OCI-LY1 (cell line): ENCODE data around the gene SH3GL2.
A peak's percentile ranks its signal among the peaks of the same experiment; 100 is the strongest.

ENCODE experiments used
- H2AFZ ChIP-seq: fragments of 200-600 bp; sonication (generic), shearing (Covaris generic); 2 replicates; pipeline ENCODE4 v1.6.0; 2014; ENCODE audit warnings: antibody characterized with exemption, mild to moderate bottlenecking, low read length
- H3F3A ChIP-seq: fragments of 200-600 bp; sonication (generic), shearing (Covaris generic); 2 replicates; pipeline ENCODE4 v1.6.0; 2014; ENCODE audit warnings: mild to moderate bottlenecking, antibody characterized with exemption, low read length, moderate library complexity; ENCODE audit not compliant: insufficient read depth
- H3K27ac ChIP-seq: fragments of 200-600 bp; sonication (generic); 2 replicates; pipeline ENCODE4 v1.5.1; 2014; ENCODE audit warnings: low read length, mixed run types, mild to moderate bottlenecking, low read depth; ENCODE audit not compliant: poor library complexity, severe bottlenecking
- H3K27me3 ChIP-seq: fragments of 200-600 bp; sonication (generic); 2 replicates; pipeline ENCODE4 v1.6.0; 2014; ENCODE audit warnings: antibody characterized with exemption, mild to moderate bottlenecking, low read length, moderate library complexity; ENCODE audit not compliant: insufficient read depth
- H3K36me3 ChIP-seq: fragments of 200-600 bp; sonication (generic); 2 replicates; pipeline ENCODE4 v1.6.1; 2014; ENCODE audit warnings: mild to moderate bottlenecking, antibody characterized with exemption, low read length, moderate library complexity, mixed read lengths; ENCODE audit not compliant: insufficient read depth
- H3K4me1 ChIP-seq: fragments of 200-600 bp; sonication (generic); 2 replicates; pipeline ENCODE4 v1.5.1; 2014; ENCODE audit warnings: mild to moderate bottlenecking, low read length, moderate library complexity; ENCODE audit not compliant: insufficient read depth, severe bottlenecking
- H3K4me2 ChIP-seq: fragments of 200-600 bp; sonication (generic), shearing (Covaris generic); 2 replicates; pipeline ENCODE4 v1.6.1; 2014; ENCODE audit warnings: low read length
- H3K4me3 ChIP-seq: fragments of 200-600 bp; sonication (generic); 2 replicates; pipeline ENCODE4 v1.5.1; 2014; ENCODE audit warnings: low read length, low read depth, mild to moderate bottlenecking, mixed read lengths; ENCODE audit not compliant: poor library complexity, severe bottlenecking
- H3K79me2 ChIP-seq: fragments of 200-600 bp; shearing (Covaris generic); 2 replicates; pipeline ENCODE4 v1.6.1; 2016; ENCODE audit warnings: mixed run types, low read length, mixed read lengths; ENCODE audit not compliant: insufficient read depth
- H3K9ac ChIP-seq: fragments of 200-600 bp; sonication (generic), shearing (Covaris generic); 2 replicates; pipeline ENCODE4 v1.6.1; 2014; ENCODE audit warnings: mild to moderate bottlenecking, low read length, mixed read lengths
- H3K9me2 ChIP-seq: fragments of 200-600 bp; sonication (generic), shearing (Covaris generic); 2 replicates; pipeline ENCODE4 v1.6.1; 2014; ENCODE audit warnings: low read depth, mild to moderate bottlenecking, low read length, mixed read lengths
- H3K9me3 ChIP-seq: fragments of 200-600 bp; shearing (Covaris generic); 2 replicates; pipeline ENCODE4 v1.6.1; 2014; ENCODE audit warnings: low read length, mixed read lengths
- H4K20me1 ChIP-seq: fragments of 200-600 bp; sonication (generic), shearing (Covaris generic); 2 replicates; pipeline ENCODE4 v1.6.0; 2016; ENCODE audit warnings: mild to moderate bottlenecking, low read length; ENCODE audit not compliant: insufficient read depth
- EZH2 ChIP-seq: fragments of 200-600 bp; sonication (generic), shearing (Covaris generic); IDR thresholded peaks from 2 replicates; pipeline ENCODE4 v1.8.0; 2017; ENCODE audit warnings: borderline replicate concordance, mixed run types, mild to moderate bottlenecking, antibody characterized with exemption, low read length, moderate library complexity, mixed read lengths
- TF ChIP-seq, protein P1 (sequence below): fragments of 200-600 bp; sonication (generic), shearing (Covaris generic); IDR thresholded peaks from 2 replicates; pipeline ENCODE4 v1.5.1; 2017; ENCODE audit warnings: mild to moderate bottlenecking, antibody characterized with exemption, low read length, moderate library complexity, mixed read lengths

The SH3GL2 gene

DNA sequence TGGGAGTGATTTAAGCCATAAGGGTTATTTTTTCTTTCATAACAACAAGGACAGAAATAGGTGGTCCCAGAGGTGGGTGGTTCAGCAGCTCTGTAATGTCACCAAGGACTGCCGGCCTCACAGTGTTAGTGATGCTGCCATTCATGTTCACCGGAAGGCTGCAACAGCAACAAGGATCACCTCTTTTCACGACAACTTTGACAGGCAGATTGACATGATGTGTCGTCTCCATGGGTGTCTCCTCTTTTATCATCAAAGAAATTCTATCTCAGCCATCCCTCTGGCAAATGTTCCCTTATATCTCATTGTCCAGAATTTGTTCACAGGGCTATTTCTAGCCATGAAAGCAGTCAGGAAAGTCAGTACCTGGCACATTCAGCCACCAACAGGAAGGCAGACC, 231.5 kb downstream of the SH3GL2 start:
- no peak overlapping the region for H3K4me2 ChIP-seq
- H4K20me1 ChIP-seq = no peaks in the 10 kb centered on the region
- TF ChIP-seq, protein P1, sequence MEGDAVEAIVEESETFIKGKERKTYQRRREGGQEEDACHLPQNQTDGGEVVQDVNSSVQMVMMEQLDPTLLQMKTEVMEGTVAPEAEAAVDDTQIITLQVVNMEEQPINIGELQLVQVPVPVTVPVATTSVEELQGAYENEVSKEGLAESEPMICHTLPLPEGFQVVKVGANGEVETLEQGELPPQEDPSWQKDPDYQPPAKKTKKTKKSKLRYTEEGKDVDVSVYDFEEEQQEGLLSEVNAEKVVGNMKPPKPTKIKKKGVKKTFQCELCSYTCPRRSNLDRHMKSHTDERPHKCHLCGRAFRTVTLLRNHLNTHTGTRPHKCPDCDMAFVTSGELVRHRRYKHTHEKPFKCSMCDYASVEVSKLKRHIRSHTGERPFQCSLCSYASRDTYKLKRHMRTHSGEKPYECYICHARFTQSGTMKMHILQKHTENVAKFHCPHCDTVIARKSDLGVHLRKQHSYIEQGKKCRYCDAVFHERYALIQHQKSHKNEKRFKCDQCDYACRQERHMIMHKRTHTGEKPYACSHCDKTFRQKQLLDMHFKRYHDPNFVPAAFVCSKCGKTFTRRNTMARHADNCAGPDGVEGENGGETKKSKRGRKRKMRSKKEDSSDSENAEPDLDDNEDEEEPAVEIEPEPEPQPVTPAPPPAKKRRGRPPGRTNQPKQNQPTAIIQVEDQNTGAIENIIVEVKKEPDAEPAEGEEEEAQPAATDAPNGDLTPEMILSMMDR = no peak
- TF ChIP-seq EZH2 = no peak
- no peaks in the 10 kb centered on the region for H3K4me1 ChIP-seq
- H3K79me2 ChIP-seq = no peaks in the 10 kb centered on the region
- H3K27ac ChIP-seq = no peak overlapping the region
- H2AFZ ChIP-seq = no peak overlapping the region
- H3K4me3 ChIP-seq = no peak overlapping the region
- no peaks in the 10 kb centered on the region for H3K9me3 ChIP-seq
- no peaks in the 10 kb centered on the region for H3K9me2 ChIP-seq
- H3K9ac ChIP-seq = no peak overlapping the region
- no peaks in the 10 kb centered on the region for H3F3A ChIP-seq
- H3K27me3 ChIP-seq = no peaks in the 10 kb centered on the region
- no peaks in the 10 kb centered on the region for H3K36me3 ChIP-seq

DNA sequence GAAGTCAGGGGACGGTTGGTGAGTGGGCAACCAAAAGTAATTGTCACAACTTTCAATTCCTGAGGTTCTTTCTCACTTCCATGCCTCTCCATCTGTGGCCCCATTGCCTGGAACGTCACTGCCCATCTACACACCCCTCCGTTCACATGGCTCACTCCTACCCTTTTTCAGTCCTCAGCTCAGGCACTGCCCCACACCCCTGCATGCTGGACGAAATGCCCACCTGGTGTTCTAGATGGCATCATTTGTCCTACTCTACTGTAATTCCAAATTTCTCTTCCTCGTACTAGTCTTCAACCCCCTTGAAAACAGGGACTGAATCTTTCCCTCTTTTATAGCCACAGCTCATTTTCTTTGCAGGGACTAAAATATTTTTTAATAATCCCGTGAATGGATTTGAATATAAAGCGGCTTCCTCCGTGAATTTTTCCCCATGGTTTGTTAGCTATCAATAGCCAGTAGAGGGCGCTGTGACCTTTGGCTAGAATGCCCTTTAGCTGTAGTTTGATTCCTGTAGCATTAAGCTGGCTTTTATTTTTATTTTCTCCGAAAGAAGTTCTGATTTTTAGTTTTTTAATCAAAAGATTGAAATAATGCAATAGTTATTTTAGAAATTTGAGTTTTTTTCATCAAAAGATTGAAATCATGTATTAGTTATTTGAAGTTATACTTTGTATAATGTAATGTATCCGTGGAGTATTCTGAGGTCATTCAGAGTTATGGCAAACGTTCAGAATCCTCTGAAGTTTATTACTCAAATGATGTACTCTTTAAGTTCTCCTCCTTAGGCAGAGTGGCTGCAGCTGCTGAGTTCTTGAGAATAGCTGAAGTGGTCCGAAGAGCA, 232.1 kb downstream of the SH3GL2 start:
- Histone ChIP-seq H3K4me1 (no peaks in the 10 kb centered on the region), H3F3A (no peaks in the 10 kb centered on the region), H3K9me2 (no peaks in the 10 kb centered on the region), H3K27me3 (no peaks in the 10 kb centered on the region), H3K27ac (no peak overlapping the region), H4K20me1 (no peaks in the 10 kb centered on the region), H3K79me2 (no peaks in the 10 kb centered on the region), H3K4me3 (no peak overlapping the region), H2AFZ (no peak overlapping the region), H3K4me2 (no peak overlapping the region), H3K36me3 (no peaks in the 10 kb centered on the region), H3K9me3 (no peaks in the 10 kb centered on the region), H3K9ac (no peak overlapping the region)
- TF ChIP-seq EZH2 = no peak
- TF ChIP-seq, protein P1 = peak; percentile 81

DNA sequence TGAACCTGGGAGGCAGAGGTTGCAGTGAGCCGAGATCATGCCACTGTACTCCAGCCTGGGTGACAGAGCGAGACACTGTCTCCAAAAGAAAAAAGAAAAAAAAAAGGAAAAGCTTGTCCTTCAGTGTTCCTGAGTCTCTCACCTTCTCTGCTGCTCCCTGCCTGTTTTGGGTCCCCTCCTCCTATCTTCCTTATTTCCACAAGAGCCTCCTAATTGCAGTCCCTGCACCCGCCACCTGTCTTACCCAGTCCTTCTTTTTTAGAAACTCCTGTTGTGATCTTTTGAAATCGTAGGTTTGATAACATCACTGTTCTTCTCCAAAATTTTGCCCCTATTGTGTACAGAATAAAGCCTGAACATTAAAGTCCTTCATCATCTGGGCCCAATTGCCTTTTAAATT, 234.9 kb downstream of the SH3GL2 start:
- no peak overlapping the region for H3K4me3 ChIP-seq
- no peak overlapping the region for H3K9ac ChIP-seq
- no peaks in the 10 kb centered on the region for H3K27me3 ChIP-seq
- no peak overlapping the region for H3K27ac ChIP-seq
- H3K9me2 ChIP-seq = no peaks in the 10 kb centered on the region
- H3K4me1 ChIP-seq = no peaks in the 10 kb centered on the region
- TF ChIP-seq, protein P1 = no peak
- no peak for TF ChIP-seq EZH2
- H3K79me2 ChIP-seq = no peaks in the 10 kb centered on the region
- H4K20me1 ChIP-seq = no peaks in the 10 kb centered on the region
- no peaks in the 10 kb centered on the region for H3K9me3 ChIP-seq
- no peaks in the 10 kb centered on the region for H3K36me3 ChIP-seq
- H2AFZ ChIP-seq = no peak overlapping the region
- H3F3A ChIP-seq = no peaks in the 10 kb centered on the region
- H3K4me2 ChIP-seq = no peak overlapping the region
